GM19467 (cell line): Measurements from ENCODE around the gene IL3.

Experiments used
- ATAC-seq: cut with Tn5 transposase; IDR thresholded peaks from one replicate; pipeline ENCODE4 v1.9.1; 2021; ENCODE audit warnings: mild to moderate bottlenecking, moderate library complexity; ENCODE audit not compliant: unreplicated experiment

IL3 gene

GRCh38 chr5:132025403-132025971 lies 35.0 kb upstream of the IL3 start:
- ATAC-seq = no peak

- ATAC-seq = no peak
These were observed 33.9 kb upstream of the IL3 start for GRCh38 chr5:132026516-132027008.

- no peak for ATAC-seq
These were observed 33.4 kb upstream of the IL3 start for GRCh38 chr5:132027027-132027426.

- no peak for ATAC-seq
These were observed 30.7 kb upstream of the IL3 start for GRCh38 chr5:132029609-132030330.

- ATAC-seq = no peak
These were observed 29.8 kb upstream of the IL3 start for GRCh38 chr5:132030610-132031009.

GRCh38 chr5:132032196-132032595 lies 28.3 kb upstream of the IL3 start:
- ATAC-seq = no peak

GRCh38 chr5:132033122-132033521 lies 27.3 kb upstream of the IL3 start:
- ATAC-seq = no peak

- no peak for ATAC-seq
These were observed 23.1 kb upstream of the IL3 start for GRCh38 chr5:132037353-132037752.

- no peak for ATAC-seq
These were observed 16.2 kb upstream of the IL3 start for GRCh38 chr5:132044207-132044606.

- ATAC-seq = no peak
These were observed 13.6 kb upstream of the IL3 start for GRCh38 chr5:132046880-132047299.

GRCh38 chr5:132049093-132049492 lies 11.4 kb upstream of the IL3 start:
- no peak for ATAC-seq

GRCh38 chr5:132049559-132049958 lies 10.9 kb upstream of the IL3 start:
- ATAC-seq = no peak

GRCh38 chr5:132050136-132050535 lies 10.3 kb upstream of the IL3 start:
- no peak for ATAC-seq

GRCh38 chr5:132050661-132051552 lies 9.5 kb upstream of the IL3 start:
- ATAC-seq = no peak

GRCh38 chr5:132052520-132052919 lies 7.9 kb upstream of the IL3 start:
- ATAC-seq = no peak

- ATAC-seq = no peak
These were observed 7.0 kb upstream of the IL3 start for GRCh38 chr5:132053483-132053882.

- no peak for ATAC-seq
These were observed 6.3 kb upstream of the IL3 start for GRCh38 chr5:132054031-132054696.

- no peak for ATAC-seq
These were observed 5.6 kb upstream of the IL3 start for GRCh38 chr5:132054697-132055440.

- no peak for ATAC-seq
These were observed 5.0 kb upstream of the IL3 start for GRCh38 chr5:132055441-132055807.

GRCh38 chr5:132055808-132056609 lies 4.4 kb upstream of the IL3 start:
- ATAC-seq = no peak
